ENCODE measurements around the gene ROR1.
"Not testable (repeated sequence)": the region's sequence is repeated elsewhere in the genome, so short reads cannot be mapped to it uniquely, and the experiment has no call there.

The ROR1 gene

GRCh38 chr1:64073705-64074104 is 299.9 kb downstream of the ROR1 start:
- DNase-seq: no peak

GRCh38 chr1:64074767-64075166 is 300.9 kb downstream of the ROR1 start:
- no peak for DNase-seq

GRCh38 chr1:64077281-64077940 is 303.6 kb downstream of the ROR1 start:
- no peak for DNase-seq

GRCh38 chr1:64080941-64081562 is 307.2 kb downstream of the ROR1 start:
- no peak for DNase-seq

GRCh38 chr1:64082459-64082858 is 308.6 kb downstream of the ROR1 start:
- DNase-seq: no peak

- no peak for DNase-seq
Measured at GRCh38 chr1:64084451-64084850, 310.6 kb downstream of the ROR1 start.

GRCh38 chr1:64087768-64088167 is 314.0 kb downstream of the ROR1 start:
- DNase-seq: no peak

GRCh38 chr1:64090436-64090835 is 316.6 kb downstream of the ROR1 start:
- no peak for DNase-seq

- no peak for DNase-seq
Measured at GRCh38 chr1:64092851-64093371, 319.1 kb downstream of the ROR1 start.

- no peak for DNase-seq
Measured at GRCh38 chr1:64093941-64094340, 320.1 kb downstream of the ROR1 start.

GRCh38 chr1:64095832-64096231 is 322.0 kb downstream of the ROR1 start:
- no peak for DNase-seq

- DNase-seq: no peak
Measured at GRCh38 chr1:64097859-64098258, 324.0 kb downstream of the ROR1 start.

- no peak for DNase-seq
Measured at GRCh38 chr1:64098436-64098835, 324.6 kb downstream of the ROR1 start.

GRCh38 chr1:64098846-64099582 is 325.2 kb downstream of the ROR1 start:
- no peak for DNase-seq

GRCh38 chr1:64100791-64101190 is 327.0 kb downstream of the ROR1 start:
- no peak for DNase-seq

- DNase-seq: not testable (repeated sequence)
Measured at GRCh38 chr1:64104585-64104984, 330.8 kb downstream of the ROR1 start.

- no peak for DNase-seq
Measured at GRCh38 chr1:64107118-64107519, 333.3 kb downstream of the ROR1 start.

- no peak for DNase-seq
Measured at GRCh38 chr1:64107632-64108031, 333.8 kb downstream of the ROR1 start.

GRCh38 chr1:64110924-64111777 is 337.3 kb downstream of the ROR1 start:
- no peak for DNase-seq

- no peak for DNase-seq
Measured at GRCh38 chr1:64111787-64112186, 338.0 kb downstream of the ROR1 start.

- no peak for DNase-seq
Measured at GRCh38 chr1:64112281-64112680, 338.5 kb downstream of the ROR1 start.

- DNase-seq: no peak
Measured at GRCh38 chr1:64114012-64114525, 340.3 kb downstream of the ROR1 start.

- DNase-seq: no peak
Measured at GRCh38 chr1:64116537-64116936, 342.7 kb downstream of the ROR1 start.

Data from activated CD4-positive, CD25-positive, alpha-beta regulatory T cell (primary cell).